Keratinocyte (primary cell): ENCODE data around the gene MIA3. TPM values are rescaled to one million over a fixed set of nuclear protein-coding genes. Genes with fewer than 3 reads are reported as not detected.

Experiments
- DNase-seq: peaks from one replicate; pipeline ENCODE4 v3.0.0-alpha.2; 2011; ENCODE audit warnings: low read depth, missing footprints, low spot score
- FAIRE-seq: peaks from 2 replicates; lab custom pipeline; 2011; peaks lifted over from hg19 to GRCh38; lab: Jason Lieb, UNC
- H2AFZ ChIP-seq: 2 replicates; pipeline ENCODE4 v1.6.0; 2012; ENCODE audit warnings: low read length, control low read depth, inconsistent platforms; ENCODE audit not compliant: control insufficient read depth
- H3K27ac ChIP-seq: 2 replicates; pipeline ENCODE4 v1.5.1; 2011; ENCODE audit warnings: low read length; ENCODE audit not compliant: control insufficient read depth, insufficient read depth
- H3K27me3 ChIP-seq: 3 replicates; pipeline ENCODE4 v1.6.0; 2011; ENCODE audit warnings: low read length; ENCODE audit not compliant: control insufficient read depth, insufficient read depth; ENCODE audit errors: extremely low read depth
- H3K36me3 ChIP-seq, 2 experiments: 2 replicates in 1 of 2; 3 replicates in 1 of 2; pipeline ENCODE4 v1.5.1; 2011; ENCODE audit warnings: low read length in 2 of 2, mild to moderate bottlenecking in 1 of 2; ENCODE audit not compliant: control insufficient read depth in 2 of 2, insufficient read depth in 2 of 2; ENCODE audit errors: extremely low read depth in 1 of 2
- H3K4me1 ChIP-seq: 3 replicates; pipeline ENCODE4 v1.5.1; 2011; ENCODE audit warnings: low read length; ENCODE audit not compliant: control insufficient read depth, insufficient read depth; ENCODE audit errors: extremely low read depth
- H3K4me2 ChIP-seq: 3 replicates; pipeline ENCODE4 v1.6.0; 2011; ENCODE audit warnings: low read depth, low read length; ENCODE audit not compliant: control insufficient read depth, insufficient read depth; ENCODE audit errors: extremely low read depth
- H3K4me3 ChIP-seq, 3 experiments: fragments of 200-600 bp in 1 of 3; sonication (generic) in 1 of 3; 2 replicates in 2 of 3; 3 replicates in 1 of 3; pipeline ENCODE4 v1.5.1; 2011 to 2016; ENCODE audit warnings: low read length in 3 of 3, mild to moderate bottlenecking in 3 of 3, control low read depth in 2 of 3, inconsistent platforms in 1 of 3, low read depth in 1 of 3, mixed read lengths in 1 of 3, mixed run types in 1 of 3, moderate library complexity in 1 of 3; ENCODE audit not compliant: control insufficient read depth in 2 of 3, insufficient read depth in 2 of 3; ENCODE audit errors: extremely low read depth in 1 of 3
- H3K79me2 ChIP-seq: 2 replicates; pipeline ENCODE4 v1.6.0; 2012; ENCODE audit warnings: low read length; ENCODE audit not compliant: control insufficient read depth, insufficient read depth
- H3K9ac ChIP-seq: 3 replicates; pipeline ENCODE4 v1.6.0; 2011; ENCODE audit warnings: low read length; ENCODE audit not compliant: control insufficient read depth, insufficient read depth; ENCODE audit errors: extremely low read depth
- H3K9me1 ChIP-seq: 3 replicates; pipeline ENCODE4 v1.6.0; 2011; ENCODE audit warnings: low read length; ENCODE audit not compliant: control insufficient read depth, insufficient read depth; ENCODE audit errors: extremely low read depth
- H3K9me3 ChIP-seq: 2 replicates; pipeline ENCODE4 v1.5.1; 2012; ENCODE audit warnings: low read depth, low read length; ENCODE audit not compliant: control insufficient read depth
- H4K20me1 ChIP-seq: 3 replicates; pipeline ENCODE4 v1.6.0; 2011; ENCODE audit warnings: low read length; ENCODE audit not compliant: control insufficient read depth, insufficient read depth; ENCODE audit errors: extremely low read depth
- EZH2 ChIP-seq: IDR thresholded peaks from one replicate; pipeline ENCODE4 v1.6.1; 2012; ENCODE audit warnings: inconsistent platforms, mild to moderate bottlenecking, low read length, moderate library complexity
- dilution Hi-C: fragments of 300-500 bp; cut with MboI; formaldehyde crosslinking; loops from one replicate; pipeline ENCODE4 v1.7.0; 2020; ENCODE audit warnings: low sequenced_read_pairs; ENCODE audit not compliant: extremely low pct_ligation_motif_present
- polyA plus RNA-seq, 5 experiments: library from polyadenylated mRNA; depleted of rRNA in 3 of 5; stranded (reverse) in 3 of 5; stranded (forward) in 1 of 5; unstranded in 1 of 5; fragments of >200 nt; gene quantifications; 1 replicate in 1 of 5; 2 replicates in 3 of 5; 3 replicates in 1 of 5; pipeline versions ENCODE4 v1.2.1 to v1.2.3, GENCODE V29; 2011 to 2012; ENCODE audit warnings: missing spikeins in 2 of 5, low read depth in 1 of 5, low replicate concordance in 1 of 5
- TF ChIP-seq, protein P1 (sequence below), 3 experiments: IDR thresholded peaks in 1 of 3; conservative IDR thresholded peaks in 1 of 3; optimal IDR thresholded peaks in 1 of 3; 2 replicates in 2 of 3; 3 replicates in 1 of 3; pipeline versions ENCODE3 to v1.5.1; 2011; ENCODE audit warnings: low read length in 3 of 3, mild to moderate bottlenecking in 3 of 3, moderate library complexity in 2 of 3, control low read depth in 1 of 3, inconsistent platforms in 1 of 3; ENCODE audit not compliant: insufficient read depth in 2 of 3; ENCODE audit errors: extremely low read depth in 1 of 3

MIA3 gene
- polyA plus RNA-seq, 1 donor (not counting 4 experiments of a cell fraction or from before 2014, with no cell fraction given): 29.4 TPM

- Histone ChIP-seq H3K4me2 (no peak overlapping the region), H4K20me1 (no peaks in the 10 kb centered on the region), H3K36me3 (peaks cover 4 to 8% of the 10 kb centered on the region in 2 experiments), H3K9me3 (no peaks in the 10 kb centered on the region), H3K9me1 (no peaks in the 10 kb centered on the region), H3K4me1 (no peaks in the 10 kb centered on the region), H3K79me2 (no peaks in the 10 kb centered on the region), H3K27me3 (no peaks in the 10 kb centered on the region), H3K9ac (no peak overlapping the region), H2AFZ (no peak overlapping the region), H3K4me3 (no peak overlapping the region), H3K27ac (no peak overlapping the region)
- DNase-seq (peak; percentile 78), FAIRE-seq (peak; percentile 60)
- dilution Hi-C loops: no loop called here
- TF ChIP-seq EZH2: no peak
- TF ChIP-seq, protein P1, sequence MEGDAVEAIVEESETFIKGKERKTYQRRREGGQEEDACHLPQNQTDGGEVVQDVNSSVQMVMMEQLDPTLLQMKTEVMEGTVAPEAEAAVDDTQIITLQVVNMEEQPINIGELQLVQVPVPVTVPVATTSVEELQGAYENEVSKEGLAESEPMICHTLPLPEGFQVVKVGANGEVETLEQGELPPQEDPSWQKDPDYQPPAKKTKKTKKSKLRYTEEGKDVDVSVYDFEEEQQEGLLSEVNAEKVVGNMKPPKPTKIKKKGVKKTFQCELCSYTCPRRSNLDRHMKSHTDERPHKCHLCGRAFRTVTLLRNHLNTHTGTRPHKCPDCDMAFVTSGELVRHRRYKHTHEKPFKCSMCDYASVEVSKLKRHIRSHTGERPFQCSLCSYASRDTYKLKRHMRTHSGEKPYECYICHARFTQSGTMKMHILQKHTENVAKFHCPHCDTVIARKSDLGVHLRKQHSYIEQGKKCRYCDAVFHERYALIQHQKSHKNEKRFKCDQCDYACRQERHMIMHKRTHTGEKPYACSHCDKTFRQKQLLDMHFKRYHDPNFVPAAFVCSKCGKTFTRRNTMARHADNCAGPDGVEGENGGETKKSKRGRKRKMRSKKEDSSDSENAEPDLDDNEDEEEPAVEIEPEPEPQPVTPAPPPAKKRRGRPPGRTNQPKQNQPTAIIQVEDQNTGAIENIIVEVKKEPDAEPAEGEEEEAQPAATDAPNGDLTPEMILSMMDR (optimal IDR thresholded peaks at IDR 0.05 in 1 of 3, IDR thresholded peaks at IDR 0.05 in 1 of 3, conservative IDR thresholded peaks at IDR 0.05 in 1 of 3; ENCODE audit: extremely low read depth in 1 of 3, insufficient read depth in 2 of 3, low read length in 3 of 3): peak; percentile 25 to 80 (median 69)
Observed at GRCh38 chr1:222634180-222635013, 16.5 kb downstream of the MIA3 start.

DNA sequence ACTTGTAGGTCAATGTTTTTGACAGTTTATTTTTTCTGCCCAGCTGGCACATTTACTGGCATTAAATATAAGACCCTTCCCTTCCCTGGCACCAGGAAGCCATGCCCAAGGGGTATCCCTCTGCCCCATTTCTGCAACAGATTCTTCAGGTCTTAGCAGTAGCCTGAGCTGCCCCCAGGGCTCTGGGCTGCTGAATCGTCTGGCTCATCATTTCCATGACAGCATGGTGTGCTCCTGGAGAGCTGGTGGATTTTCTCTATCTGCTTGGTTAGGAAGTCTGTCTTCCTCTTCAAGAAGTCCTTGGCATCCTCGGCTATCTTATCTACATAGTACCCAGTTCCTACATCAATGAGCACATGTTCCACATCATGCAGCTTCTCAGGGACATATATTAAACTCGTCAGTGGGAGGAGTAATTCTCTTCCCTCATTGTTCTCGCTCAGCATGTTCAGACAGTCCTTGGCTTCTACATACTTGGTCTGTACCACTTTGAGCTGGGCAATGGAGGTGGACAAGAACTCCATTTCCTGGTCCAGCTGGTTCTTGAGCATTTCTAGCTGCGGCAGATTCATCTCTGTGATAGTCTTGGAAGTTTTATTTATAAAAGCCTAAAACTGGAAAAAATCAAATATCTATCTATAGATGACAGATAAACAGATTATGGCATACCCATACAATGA is 23.5 kb downstream of the MIA3 start:
- Histone ChIP-seq H3K27me3 (no peaks in the 10 kb centered on the region), H3K36me3 (peaks cover 1 to 3% of the 10 kb centered on the region in 2 experiments), H3K27ac (no peak overlapping the region), H3K79me2 (peaks cover 12% of the 10 kb centered on the region), H2AFZ (no peak overlapping the region), H3K9ac (no peak overlapping the region), H4K20me1 (no peaks in the 10 kb centered on the region), H3K4me1 (peaks cover 6% of the 10 kb centered on the region), H3K9me1 (no peaks in the 10 kb centered on the region), H3K9me3 (no peaks in the 10 kb centered on the region), H3K4me2 (no peak overlapping the region), H3K4me3 (no peak overlapping the region)
- dilution Hi-C loops: no loop called here
- TF ChIP-seq, protein P1 (optimal IDR thresholded peaks at IDR 0.05 in 1 of 3, IDR thresholded peaks at IDR 0.05 in 1 of 3, conservative IDR thresholded peaks at IDR 0.05 in 1 of 3; ENCODE audit: extremely low read depth in 1 of 3, insufficient read depth in 2 of 3, low read length in 3 of 3): no peak
- no peak for TF ChIP-seq EZH2
- no peak for DNase-seq
- FAIRE-seq: peak; percentile 51
